Panc1 (cell line): ENCODE results near the gene KCNK2.

Source experiments
- CTCF ChIP-seq: fragments of 450-650 bp; IDR thresholded peaks from 2 replicates; pipeline ENCODE4 v1.5.1; 2017; ENCODE audit warnings: mild to moderate bottlenecking
- POLR2AphosphoS5 ChIP-seq: IDR thresholded peaks from 2 replicates; pipeline ENCODE4 v1.6.1; 2012; ENCODE audit warnings: mild to moderate bottlenecking, low read depth, low read length, moderate library complexity
- REST ChIP-seq, 2 experiments: IDR thresholded peaks; 2 replicates each; pipeline ENCODE4 v1.6.1; 2011 to 2012; ENCODE audit warnings: low read depth in 2 of 2, control low read depth in 1 of 2, low read length in 1 of 2, mild to moderate bottlenecking in 1 of 2, moderate library complexity in 1 of 2; ENCODE audit not compliant: insufficient read depth in 1 of 2
- SIN3A ChIP-seq: IDR thresholded peaks from 2 replicates; pipeline ENCODE4 v1.6.1; 2012; ENCODE audit warnings: low read depth, mild to moderate bottlenecking, low read length, moderate library complexity, borderline replicate concordance; ENCODE audit not compliant: insufficient read depth

- TF ChIP-seq CTCF = no peak
- no peak for TF ChIP-seq SIN3A
- no peak for TF ChIP-seq REST (IDR thresholded peaks at IDR 0.05; ENCODE audit: insufficient read depth in 1 of 2, low read depth in 2 of 2, low read length in 1 of 2)
- TF ChIP-seq POLR2AphosphoS5 = no peak
Observed at GRCh38 chr1:215202868-215203267, 120.3 kb downstream of the KCNK2 start.
